ENCODE measurements around the gene GTF2A1L. TPM values are rescaled to one million over a fixed set of nuclear protein-coding genes. Genes with fewer than 3 reads are reported as not detected.

Gene GTF2A1L
- total RNA-seq, 4 donors from 2014 or later: 0.35 to 86.8 (median 66.9) TPM; not detected in 1

- TF ChIP-seq CTCF (IDR thresholded peaks at IDR 0.05) (peak in 1 of 4 experiments; percentile 26), POLR2A (IDR thresholded peaks at IDR 0.05) (no peak)
- Histone ChIP-seq H3K4me3 (no peak overlapping the region), H3K27ac (no peak overlapping the region), H3K27me3 (no peaks in the 10 kb centered on the region), H3K4me1 (no peaks in the 10 kb centered on the region), H3K36me3 (no peaks in the 10 kb centered on the region), H3K9me3 (no peaks in the 10 kb centered on the region)
- no peak for DNase-seq
- intact Hi-C loops (cut with DNase I; ENCODE audit: low total_unique reads): no loop called here
Measured at GRCh38 chr2:48727560-48727959, 109.9 kb downstream of the GTF2A1L start.

GRCh38 chr2:48728295-48728694 is 110.6 kb downstream of the GTF2A1L start:
- DNase-seq: no peak
- intact Hi-C loops (cut with DNase I; ENCODE audit: low total_unique reads): no loop called here

GRCh38 chr2:48728840-48729239 is 111.2 kb downstream of the GTF2A1L start:
- Histone ChIP-seq H3K27me3 (no peaks in the 10 kb centered on the region), H3K9me3 (no peaks in the 10 kb centered on the region), H3K36me3 (no peaks in the 10 kb centered on the region), H3K27ac (no peak overlapping the region), H3K4me3 (no peak overlapping the region), H3K4me1 (no peaks in the 10 kb centered on the region)
- intact Hi-C loops (cut with DNase I; ENCODE audit: low total_unique reads): no loop called here
- TF ChIP-seq POLR2A (IDR thresholded peaks at IDR 0.05) (no peak), CTCF (IDR thresholded peaks at IDR 0.05) (no peak)
- no peak for DNase-seq

More at GRCh38 chr2:48728295-48728694, 110.6 kb downstream of the GTF2A1L start:
- Histone ChIP-seq H3K4me1 (no peaks in the 10 kb centered on the region), H3K36me3 (no peaks in the 10 kb centered on the region), H3K27ac (no peak overlapping the region), H3K9me3 (no peaks in the 10 kb centered on the region), H3K27me3 (no peaks in the 10 kb centered on the region), H3K4me3 (no peak overlapping the region)
- TF ChIP-seq POLR2A (IDR thresholded peaks at IDR 0.05) (no peak), CTCF (IDR thresholded peaks at IDR 0.05) (no peak)

Small RNAs within 50 kb of the gene (small RNA-seq; reads per million reads assigned to genes)
- gene TPT1P11: not detected

Other genes starting within 250 kb of the GTF2A1L start
- gene PPP1R21, start 177.1 kb upstream of the GTF2A1L start, total RNA-seq: 100 to 1,000 TPM in 1 of 4 donors, 10 to 100 TPM in 3; 37.3 to 150 (median 53.0) TPM
- gene STON1, start 87.7 kb upstream of the GTF2A1L start, total RNA-seq: 10 to 100 TPM; 55.6 to 75.3 (median 65.8) TPM
- gene LHCGR, start 137.9 kb downstream of the GTF2A1L start, total RNA-seq: under 1 TPM in 1 of 4 donors, not detected in 3; 0.48 TPM

Measured in uterus (tissue), 4 donors.